ENCODE measurements around the gene NEUROG2.
"Not testable (repeated sequence)": the region's sequence is repeated elsewhere in the genome, so short reads cannot be mapped to it uniquely, and the experiment has no call there.

Gene NEUROG2

DNA sequence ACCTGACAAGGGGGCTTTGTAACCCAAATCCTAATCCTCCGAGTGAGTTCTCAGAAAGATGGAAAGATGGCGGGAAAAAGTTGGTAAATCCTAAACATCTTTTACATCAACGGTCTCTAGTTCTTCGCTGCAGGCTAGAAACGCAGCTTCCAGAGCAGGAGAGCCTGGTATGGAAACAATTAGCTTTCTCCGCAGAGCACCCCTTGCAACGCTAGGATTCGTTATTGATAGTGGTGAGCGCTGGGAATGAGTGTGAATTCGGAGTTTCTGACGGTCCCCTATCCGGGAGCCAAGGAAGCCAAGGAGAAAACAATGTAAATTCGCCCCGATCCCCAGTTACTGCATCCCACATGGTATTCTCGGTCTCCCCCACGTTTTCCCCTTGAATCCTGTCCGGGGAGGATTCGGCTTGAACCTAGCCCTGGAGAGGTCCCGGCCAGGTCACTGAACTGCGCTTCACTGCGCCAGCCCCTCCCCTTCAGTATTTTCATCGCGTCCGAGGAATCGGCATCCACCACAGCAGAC lies 4.7 kb upstream of the NEUROG2 start:
- DNase-seq: no peak

DNA sequence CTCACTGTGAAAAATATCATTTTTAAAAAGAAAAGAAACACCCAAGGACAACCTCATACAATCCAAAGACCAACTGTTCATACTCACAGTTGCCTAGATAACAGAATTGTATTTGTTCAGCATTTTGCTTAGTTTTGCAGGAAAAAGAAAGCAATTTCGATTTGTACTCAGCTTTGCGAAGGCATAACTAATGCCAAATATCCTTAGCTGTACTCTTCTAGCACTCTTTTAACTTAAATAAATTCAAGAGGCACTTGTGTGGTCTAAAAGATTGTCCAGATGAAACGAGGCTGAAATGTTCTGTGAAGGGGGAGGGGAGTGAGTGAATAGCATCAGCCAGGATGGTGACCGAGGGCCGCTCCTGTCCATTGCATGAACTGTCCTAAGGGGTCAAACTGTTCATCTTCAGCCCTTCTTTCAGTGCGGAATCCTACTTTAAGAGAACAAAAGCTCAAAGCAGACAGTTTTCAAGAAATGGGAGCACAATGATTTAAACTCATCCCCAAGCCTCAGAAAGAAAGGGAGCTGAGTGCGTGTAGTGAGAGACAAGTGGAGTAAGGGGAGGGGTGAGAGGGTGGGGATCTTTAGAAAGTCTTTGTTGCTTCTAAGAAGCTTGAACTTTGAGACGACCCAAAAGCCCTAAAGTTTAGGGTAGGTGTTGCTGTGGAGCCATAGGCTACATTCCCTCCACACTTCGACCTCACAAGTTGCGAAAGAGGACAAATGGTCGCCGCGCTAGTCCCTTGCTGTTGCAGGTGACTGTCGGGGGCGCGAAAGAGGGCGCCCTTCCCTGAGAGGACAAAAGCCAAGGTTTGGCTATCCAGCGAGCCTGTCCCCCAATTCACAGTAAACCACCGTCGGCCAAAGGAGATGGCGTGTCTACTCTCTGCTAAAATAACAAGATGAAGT lies 4.0 kb upstream of the NEUROG2 start:
- DNase-seq: no peak

DNA sequence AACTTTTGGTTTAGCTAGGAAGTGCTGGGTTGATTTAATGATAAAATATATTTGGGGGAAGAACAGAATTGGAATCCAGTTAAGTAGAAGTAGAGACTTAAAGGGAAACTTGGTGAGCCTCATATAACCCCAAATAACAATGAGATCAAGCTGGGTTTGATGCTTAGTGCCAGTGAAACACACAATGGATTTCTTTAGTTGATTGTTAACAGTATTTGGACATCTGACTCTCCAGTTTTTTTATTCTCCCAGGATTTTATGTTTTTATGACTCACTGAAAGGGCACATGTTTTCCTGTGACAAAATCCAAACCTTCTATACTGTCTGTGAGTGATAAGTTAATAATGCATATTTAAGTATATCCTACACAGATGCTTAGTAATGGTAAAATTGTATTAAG lies 2.7 kb upstream of the NEUROG2 start:
- no peak for DNase-seq

DNA sequence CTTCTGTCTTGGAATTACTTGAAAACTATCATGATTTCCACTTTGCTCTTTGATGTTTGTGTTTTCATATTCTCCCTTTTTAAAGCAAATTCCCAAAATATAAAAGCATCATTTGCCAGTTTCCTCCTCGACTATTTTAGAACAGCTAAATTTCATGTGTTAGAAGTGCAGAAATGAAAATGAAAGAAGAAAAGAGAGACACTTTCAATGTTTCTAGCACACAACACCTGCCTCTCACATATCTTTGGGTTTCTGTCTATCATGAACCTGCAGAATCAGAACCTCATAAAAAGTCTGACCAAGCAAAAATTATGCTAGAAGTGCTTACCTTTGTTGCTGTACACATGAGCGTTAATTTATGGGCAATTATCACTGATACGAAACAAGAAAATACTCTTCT lies 1.9 kb upstream of the NEUROG2 start:
- DNase-seq: no peak

GRCh38 chr4:112517067-112517634 lies 1.2 kb upstream of the NEUROG2 start:
- DNase-seq: no peak

DNA sequence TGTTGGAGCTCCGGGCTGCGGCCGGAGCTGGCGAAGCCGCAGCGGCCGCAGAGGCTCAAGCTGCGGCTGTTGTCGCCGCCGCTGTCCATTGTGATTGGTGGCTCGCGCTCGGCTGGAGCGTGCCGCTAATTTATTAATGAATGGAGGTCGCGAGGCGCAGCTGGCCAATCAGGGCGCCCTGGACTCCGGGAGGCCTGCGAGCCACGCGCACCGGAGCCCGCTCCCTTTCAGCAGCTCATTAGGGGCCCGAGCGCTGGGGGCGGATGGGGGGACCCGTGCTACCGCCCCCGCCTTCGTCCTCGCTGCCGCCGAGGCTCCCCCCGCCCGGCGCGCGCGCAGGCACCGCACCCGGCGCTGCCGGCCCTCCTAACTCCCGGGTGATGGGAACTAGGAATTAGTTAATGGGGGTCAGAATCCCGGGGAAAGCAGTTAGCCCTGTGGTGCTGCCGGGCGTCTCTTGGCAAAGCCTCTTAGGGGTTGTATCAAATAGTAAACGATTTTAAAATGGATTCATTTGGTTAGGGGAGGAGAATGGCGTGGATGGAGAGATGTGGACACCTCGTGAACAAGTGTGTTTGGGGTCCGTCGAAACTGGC lies 589 bp upstream of the NEUROG2 start:
- no peak for DNase-seq

- no peak for DNase-seq
Observed at GRCh38 chr4:112515198-112516065, 548 bp downstream of the NEUROG2 start.

DNA sequence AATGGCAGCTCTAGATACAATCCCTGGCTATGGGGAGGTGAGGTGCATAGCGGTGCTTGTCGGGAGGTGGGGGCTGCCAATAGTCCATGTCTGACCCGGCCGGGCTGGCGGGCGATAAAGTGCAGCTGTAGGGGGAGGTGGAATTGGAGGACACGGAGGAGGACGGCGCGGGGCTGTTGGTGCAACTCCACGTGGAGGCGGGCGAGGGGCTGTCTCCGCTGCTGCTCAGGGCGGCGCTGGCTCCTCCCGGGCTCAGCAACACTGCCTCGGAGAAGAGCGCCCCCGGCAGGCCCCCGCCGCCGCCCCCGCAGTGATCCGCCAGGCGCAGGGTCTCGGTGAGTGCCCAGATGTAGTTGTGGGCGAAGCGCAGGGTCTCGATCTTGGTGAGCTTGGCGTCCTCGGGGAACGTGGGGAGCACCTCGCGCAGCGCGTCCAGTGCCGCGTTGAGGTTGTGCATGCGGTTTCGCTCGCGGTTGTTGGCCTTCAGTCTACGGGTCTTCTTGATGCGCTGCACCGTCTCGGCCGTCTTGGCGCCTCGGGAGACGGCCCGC lies 1.3 kb downstream of the NEUROG2 start:
- DNase-seq: no peak

GRCh38 chr4:112513971-112514646 lies 1.9 kb downstream of the NEUROG2 start:
- no peak for DNase-seq

DNA sequence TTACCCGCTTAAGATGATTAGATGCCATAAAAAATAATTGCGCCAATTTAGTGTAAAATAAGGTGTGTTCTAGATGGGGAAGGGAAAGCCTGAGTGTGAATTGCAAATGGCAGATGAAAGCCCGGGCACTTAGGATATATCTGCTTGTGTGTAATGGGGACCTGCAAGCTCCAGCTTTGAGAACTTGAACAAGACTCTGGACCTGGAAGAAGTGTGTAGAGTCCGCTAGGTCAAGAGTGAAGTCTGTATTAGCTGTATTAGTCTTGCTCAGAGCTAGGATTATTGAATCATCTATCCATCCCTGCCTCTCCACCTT lies 4.2 kb downstream of the NEUROG2 start:
- no peak for DNase-seq

DNA sequence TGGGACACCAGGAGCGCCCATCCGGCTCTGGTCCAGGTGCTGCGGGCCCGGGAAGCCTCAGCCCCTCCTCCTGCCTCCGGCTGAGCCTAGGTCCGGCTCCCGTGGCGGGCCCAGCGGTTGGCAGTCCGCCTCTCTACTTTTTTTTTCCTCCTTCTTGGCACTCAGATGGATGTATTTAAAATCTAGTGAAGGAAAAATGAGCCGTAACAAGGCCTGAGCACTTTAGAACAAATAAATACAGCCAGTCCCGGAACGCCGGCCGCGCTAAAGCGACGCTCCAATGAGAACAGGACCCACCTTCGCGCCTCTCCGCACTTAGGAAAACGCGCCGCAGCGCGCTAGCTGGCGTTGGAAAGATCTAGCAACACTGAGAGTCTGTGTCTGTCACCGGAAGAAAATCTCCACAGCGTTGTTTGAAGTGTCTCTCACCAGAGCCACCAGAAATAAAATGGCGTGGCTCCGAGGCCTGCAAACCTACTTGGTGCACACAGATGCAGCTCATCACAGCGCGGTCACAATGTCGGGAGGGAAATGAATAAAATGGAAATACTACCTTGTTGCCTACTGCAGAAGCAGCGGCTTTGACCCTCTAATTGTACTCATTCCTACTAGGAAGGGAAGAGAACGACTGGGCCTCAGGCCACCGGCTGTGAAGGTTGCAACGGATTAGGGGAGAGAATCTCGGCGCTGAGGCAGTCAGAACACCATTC lies 4.7 kb downstream of the NEUROG2 start:
- no peak for DNase-seq

DNA sequence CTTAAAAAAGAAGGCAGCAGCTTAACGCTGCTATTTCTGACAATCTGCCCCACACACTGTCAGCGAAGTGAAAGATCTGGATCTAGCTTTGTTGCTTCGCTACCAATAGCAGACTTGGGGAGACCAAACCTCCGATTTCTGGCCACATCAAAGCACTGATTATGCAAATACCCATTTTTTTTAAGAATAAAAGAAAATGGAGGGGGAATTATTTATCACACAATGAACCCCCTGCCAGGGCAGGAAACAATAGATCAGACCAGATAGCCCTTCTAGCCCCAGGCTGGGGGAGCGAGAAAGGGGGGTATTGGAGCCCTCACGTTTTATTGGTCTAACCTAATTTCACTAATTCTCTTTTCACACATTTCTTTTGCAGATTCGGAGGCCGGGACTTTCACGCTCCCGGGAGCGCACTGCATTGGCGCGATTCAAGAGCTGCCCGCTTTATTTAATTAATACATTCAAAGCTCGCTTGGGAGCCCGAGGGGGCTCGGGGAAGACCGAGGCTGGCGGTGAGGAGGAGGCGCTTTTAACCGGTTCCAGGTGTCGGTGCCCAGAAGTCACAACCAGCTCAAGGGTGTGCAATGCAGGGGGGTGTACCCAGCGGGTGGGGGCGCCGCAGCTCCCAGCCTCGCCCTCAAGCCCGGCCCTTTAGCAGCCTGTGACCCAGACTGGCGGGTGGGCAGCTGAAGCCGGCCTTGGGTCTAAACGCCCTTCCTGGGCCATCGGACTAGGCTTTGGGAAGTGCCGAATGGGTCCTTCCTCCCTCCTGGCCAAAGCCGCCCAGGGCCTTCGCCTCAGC lies 5.5 kb downstream of the NEUROG2 start:
- no peak for DNase-seq

DNA sequence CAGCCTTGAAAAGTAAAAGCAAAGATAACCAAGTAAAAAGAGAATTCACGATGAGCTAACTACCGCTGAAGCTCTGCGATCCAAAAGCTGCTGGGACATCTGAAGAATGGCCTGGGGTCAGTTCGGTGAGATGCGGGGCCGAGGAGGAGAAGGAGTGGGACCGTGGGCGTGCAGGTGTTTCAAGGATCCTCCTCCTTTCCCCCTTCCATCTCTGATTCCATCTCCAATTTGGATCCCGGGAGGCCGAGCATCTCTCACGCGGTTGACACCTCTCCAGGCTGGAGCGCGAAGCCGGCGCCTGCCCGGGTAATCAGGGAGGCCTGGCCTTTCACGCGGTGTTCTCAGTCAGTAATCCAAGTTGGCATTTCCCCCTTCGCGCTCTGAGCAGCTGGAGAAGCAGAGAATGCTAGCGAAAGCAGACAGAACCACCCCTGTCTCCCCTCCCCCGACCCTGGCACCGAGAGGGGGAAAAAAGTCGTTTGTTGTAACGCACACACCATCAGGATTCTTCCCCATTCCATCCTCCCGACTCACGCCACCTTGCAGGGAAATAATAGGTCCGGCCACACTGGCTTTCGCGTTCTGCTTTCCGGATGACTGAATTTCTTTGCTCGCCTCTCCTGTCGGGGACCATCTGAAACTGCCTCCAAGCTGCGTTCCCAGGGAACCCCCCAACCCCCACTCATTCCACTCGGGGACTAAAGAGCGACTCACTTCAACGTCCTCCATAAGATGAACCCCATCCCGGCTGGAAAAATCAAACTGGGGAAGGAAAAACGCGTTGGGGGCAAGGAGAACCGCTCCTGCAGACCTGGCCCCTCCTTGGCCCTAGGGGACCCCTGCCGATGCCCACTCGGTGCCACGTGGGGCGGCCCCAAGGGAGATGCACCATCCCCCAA lies 6.5 kb downstream of the NEUROG2 start:
- no peak for DNase-seq

DNA sequence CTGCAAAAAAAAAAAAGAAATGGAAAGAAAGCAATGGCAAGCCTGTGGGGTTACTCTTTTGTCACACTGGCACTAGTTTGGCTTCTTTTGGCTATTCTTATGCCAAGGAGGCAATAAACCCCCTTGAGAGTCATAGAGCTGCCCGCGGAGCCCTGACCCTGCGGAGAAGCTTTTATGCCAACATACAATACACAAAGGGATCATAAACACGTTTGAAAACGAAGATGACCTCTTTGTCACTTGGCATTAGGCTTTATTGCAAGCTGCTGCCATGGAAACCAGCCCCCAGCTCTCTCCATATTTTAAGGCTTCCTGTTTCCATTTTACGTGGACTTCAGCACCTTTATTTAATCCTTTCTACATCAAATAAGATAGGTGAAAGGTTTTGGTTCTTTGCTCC lies 7.6 kb downstream of the NEUROG2 start:
- DNase-seq: no peak

GRCh38 chr4:112504807-112505206 lies 11.2 kb downstream of the NEUROG2 start:
- no peak for DNase-seq

- DNase-seq: no peak
Observed at GRCh38 chr4:112502871-112503270, 13.1 kb downstream of the NEUROG2 start.

DNA sequence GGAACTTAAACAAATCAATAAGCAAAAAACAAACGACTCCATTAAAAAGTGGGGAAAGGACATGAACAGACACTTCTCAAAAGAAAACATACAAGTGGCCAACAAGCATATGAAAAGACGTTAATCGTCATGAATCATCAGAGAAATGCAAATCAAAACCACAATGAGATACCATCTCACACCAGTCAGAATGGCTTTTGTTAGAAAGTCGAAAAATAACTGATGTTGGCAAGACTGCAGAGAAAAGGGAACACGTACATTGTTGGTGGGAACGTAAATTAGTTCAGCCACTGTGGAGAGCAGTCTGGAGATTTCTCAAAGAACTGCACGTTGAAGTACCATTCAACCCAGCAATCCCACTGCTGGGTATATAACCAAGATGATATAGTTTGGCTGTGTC lies 23.7 kb downstream of the NEUROG2 start:
- DNase-seq: no peak

- not testable (repeated sequence) for DNase-seq
Observed at GRCh38 chr4:112490808-112491207, 25.2 kb downstream of the NEUROG2 start.

DNA sequence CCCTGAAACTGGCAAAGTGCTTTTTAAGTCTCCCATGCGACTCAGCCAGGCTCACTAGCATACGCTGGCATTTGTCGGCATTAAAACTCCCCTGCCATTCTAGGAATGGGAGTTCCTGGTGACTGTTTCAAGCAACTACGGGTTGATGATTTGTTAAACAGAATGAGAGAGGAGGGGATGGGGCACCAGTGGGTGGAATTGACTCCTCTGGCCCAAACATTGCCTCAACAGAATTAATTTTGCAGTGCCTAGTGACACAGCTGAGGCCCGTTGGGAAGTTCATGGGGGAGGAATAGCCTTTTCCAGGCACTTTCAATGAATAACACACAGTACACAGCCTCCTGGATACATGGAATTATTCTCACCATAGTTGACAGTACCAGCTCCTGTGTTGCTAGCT lies 30.1 kb downstream of the NEUROG2 start:
- no peak for DNase-seq

Measured in effector CD8-positive, alpha-beta T cell (primary cell).